OCI-LY3 (cell line): ENCODE results near the gene MACROD2.

Source experiments
- H2AFZ ChIP-seq: fragments of 200-600, 300-600 bp; shearing (Covaris generic); 2 replicates; pipeline ENCODE4 v1.6.0; 2014; ENCODE audit warnings: antibody characterized with exemption, low read depth, low read length
- H3K27ac ChIP-seq: fragments of 200-600, 300-600 bp; sonication (generic); 2 replicates; pipeline ENCODE4 v1.5.1; 2014; ENCODE audit warnings: mild to moderate bottlenecking, low read length, moderate library complexity, mixed read lengths
- H3K27me3 ChIP-seq: fragments of 200-600, 300-600 bp; sonication (generic); 2 replicates; pipeline ENCODE4 v1.6.1; 2014; ENCODE audit warnings: low read depth, low read length, mixed read lengths
- H3K36me3 ChIP-seq: fragments of 200-600, 300-600 bp; sonication (generic); replicated peaks from 2 replicates; pipeline ENCODE3; 2014; ENCODE audit warnings: low read depth, low read length, mixed read lengths
- H3K4me1 ChIP-seq: fragments of 300-600, 200-600 bp; sonication (generic); 2 replicates; pipeline ENCODE4 v1.6.1; 2014; ENCODE audit warnings: low read length, mixed read lengths
- H3K4me2 ChIP-seq: fragments of 200-600, 300-600 bp; sonication (generic); 2 replicates; pipeline ENCODE4 v1.6.1; 2014; ENCODE audit warnings: low read length, mixed read lengths
- H3K4me3 ChIP-seq: fragments of 300-600, 200-600 bp; sonication (generic); 2 replicates; pipeline ENCODE4 v1.5.1; 2014; ENCODE audit warnings: antibody characterized with exemption, mild to moderate bottlenecking, low read length, moderate library complexity
- H3K79me2 ChIP-seq: fragments of 300-600, 200-600 bp; shearing (Covaris generic); 2 replicates; pipeline ENCODE4 v1.6.1; 2014; ENCODE audit warnings: mild to moderate bottlenecking, low read length, mixed read lengths
- H3K9ac ChIP-seq: fragments of 300-600, 200-600 bp; shearing (Covaris generic); 2 replicates; pipeline ENCODE4 v1.6.0; 2014; ENCODE audit warnings: mild to moderate bottlenecking, low read length, moderate library complexity
- H3K9me3 ChIP-seq: fragments of 200-600, 300-600 bp; shearing (Covaris generic); 2 replicates; pipeline ENCODE4 v1.6.1; 2014; ENCODE audit warnings: low read length, mixed read lengths; ENCODE audit not compliant: insufficient read depth
- H4K20me1 ChIP-seq: fragments of 200-600, 300-600 bp; sonication (generic); 2 replicates; pipeline ENCODE4 v1.6.1; 2016; ENCODE audit warnings: low read length, mixed read lengths; ENCODE audit not compliant: insufficient read depth
- CTCF ChIP-seq: fragments of 200-600, 300-600 bp; sonication (generic); IDR thresholded peaks from 2 replicates; pipeline ENCODE4 v1.5.1; 2014; ENCODE audit warnings: antibody characterized with exemption, low read length, low read depth
- EZH2phosphoT487 ChIP-seq: fragments of 200-600 bp; shearing (Covaris generic); IDR thresholded peaks from 2 replicates; pipeline ENCODE4 v1.6.1; 2018; ENCODE audit warnings: antibody characterized with exemption, mixed run types, low read depth

MACROD2 gene

GRCh38 chr20:15178581-15178980 is 1183.3 kb downstream of the MACROD2 start:
- Histone ChIP-seq H3K36me3 (peaks cover 8% of the 10 kb centered on the region), H3K27me3 (no peaks in the 10 kb centered on the region), H3K27ac (no peak overlapping the region), H3K79me2 (no peaks in the 10 kb centered on the region), H3K4me2 (no peak overlapping the region), H2AFZ (no peak overlapping the region), H3K9ac (no peak overlapping the region), H3K4me3 (no peak overlapping the region), H3K9me3 (peaks cover 18% of the 10 kb centered on the region), H4K20me1 (no peaks in the 10 kb centered on the region), H3K4me1 (peaks cover 24% of the 10 kb centered on the region)
- TF ChIP-seq EZH2phosphoT487, result no peak
- no peak for TF ChIP-seq CTCF

- H3K9me3 ChIP-seq, result peaks cover 18% of the 10 kb centered on the region
- no peaks in the 10 kb centered on the region for H4K20me1 ChIP-seq
- no peaks in the 10 kb centered on the region for H3K27me3 ChIP-seq
- no peak overlapping the region for H3K9ac ChIP-seq
- H3K4me2 ChIP-seq, result no peak overlapping the region
- no peaks in the 10 kb centered on the region for H3K79me2 ChIP-seq
- peaks cover 8% of the 10 kb centered on the region for H3K36me3 ChIP-seq
- H3K4me1 ChIP-seq, result peaks cover 24% of the 10 kb centered on the region
- no peak overlapping the region for H3K4me3 ChIP-seq
- H3K27ac ChIP-seq, result no peak overlapping the region
- no peak overlapping the region for H2AFZ ChIP-seq
- TF ChIP-seq EZH2phosphoT487, result no peak
- TF ChIP-seq CTCF, result no peak
Observed at GRCh38 chr20:15179381-15179780, 1184.1 kb downstream of the MACROD2 start.

GRCh38 chr20:15179781-15180180 is 1184.5 kb downstream of the MACROD2 start:
- Histone ChIP-seq H3K27ac (no peak overlapping the region), H3K79me2 (no peaks in the 10 kb centered on the region), H3K4me1 (peaks cover 24% of the 10 kb centered on the region), H3K9ac (no peak overlapping the region), H3K4me2 (no peak overlapping the region), H4K20me1 (no peaks in the 10 kb centered on the region), H3K27me3 (no peaks in the 10 kb centered on the region), H3K36me3 (peaks cover 8% of the 10 kb centered on the region), H2AFZ (no peak overlapping the region), H3K9me3 (peaks cover 18% of the 10 kb centered on the region), H3K4me3 (no peak overlapping the region)
- TF ChIP-seq EZH2phosphoT487, result no peak
- TF ChIP-seq CTCF, result no peak

GRCh38 chr20:15185322-15185721 is 1190.0 kb downstream of the MACROD2 start:
- Histone ChIP-seq H3K36me3 (no peaks in the 10 kb centered on the region), H3K27ac (no peak overlapping the region), H3K79me2 (no peaks in the 10 kb centered on the region), H3K4me1 (peaks cover 26% of the 10 kb centered on the region), H2AFZ (no peak overlapping the region), H3K4me2 (no peak overlapping the region), H3K4me3 (no peak overlapping the region), H4K20me1 (no peaks in the 10 kb centered on the region), H3K9me3 (no peaks in the 10 kb centered on the region), H3K27me3 (no peaks in the 10 kb centered on the region), H3K9ac (no peak overlapping the region)
- no peak for TF ChIP-seq EZH2phosphoT487
- TF ChIP-seq CTCF, result no peak
